Fibroblast of skin of right biceps (primary cell): ENCODE measurements around the gene STX18.
"Not testable (repeated sequence)": the region's sequence is repeated elsewhere in the genome, so short reads cannot be mapped to it uniquely, and the experiment has no call there.

ENCODE experiments used
- DNase-seq: peaks from one replicate; pipeline ENCODE4 v3.0.0-alpha.2; 2013

STX18 gene

DNA sequence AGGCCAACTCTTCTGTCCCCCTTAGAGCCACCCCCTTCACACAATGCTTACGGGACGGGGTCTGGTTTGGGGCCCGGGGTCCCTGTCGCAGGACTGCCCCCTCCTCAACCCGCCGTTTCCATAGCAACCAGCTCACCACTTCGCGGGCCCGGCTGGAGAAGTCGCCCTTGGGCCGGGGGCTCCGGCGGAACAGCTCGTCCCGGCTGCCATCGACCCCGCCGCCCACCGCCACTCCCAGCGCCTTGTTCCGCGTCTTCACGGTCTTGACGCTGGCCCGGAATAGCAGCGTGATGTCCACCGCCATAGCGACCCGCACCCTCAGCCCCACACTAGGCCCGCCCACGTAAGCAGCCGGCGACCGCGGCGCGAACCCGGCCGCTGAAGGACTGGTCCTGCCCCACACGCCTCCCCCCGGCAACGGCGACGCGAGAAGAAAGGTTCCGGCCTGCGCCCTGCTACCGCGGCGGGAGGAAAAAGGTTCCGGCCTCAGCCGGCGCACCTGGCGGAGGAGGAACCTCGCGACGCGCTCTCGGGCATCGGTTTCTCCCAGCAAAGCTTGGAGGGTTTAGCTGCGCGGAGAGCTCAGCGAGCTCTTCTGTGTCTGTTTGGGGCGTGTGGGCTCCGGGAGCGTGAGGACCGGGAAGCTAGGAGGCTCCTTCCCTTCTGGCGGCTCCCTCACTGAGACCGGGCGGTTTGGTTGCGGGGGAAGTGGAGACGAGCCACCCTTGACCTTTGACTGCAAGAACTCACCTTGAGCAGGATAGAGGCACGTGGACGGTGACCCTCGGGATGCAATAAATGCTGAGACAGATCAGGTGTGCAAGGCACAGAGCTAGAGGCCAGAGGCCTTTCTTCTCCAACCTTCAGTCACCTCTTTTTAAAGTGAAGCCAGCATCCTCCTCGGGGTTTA is at the start of gene STX18:
TSS of gene STX18 (minus strand) at position 388 of the 910 bp plus-strand sequence. CDS start at position 304, 84 bp downstream.
- peak; percentile 87 for DNase-seq

GRCh38 chr4:4591071-4591470 is 49.2 kb upstream of the STX18 start:
- DNase-seq, result no peak

DNA sequence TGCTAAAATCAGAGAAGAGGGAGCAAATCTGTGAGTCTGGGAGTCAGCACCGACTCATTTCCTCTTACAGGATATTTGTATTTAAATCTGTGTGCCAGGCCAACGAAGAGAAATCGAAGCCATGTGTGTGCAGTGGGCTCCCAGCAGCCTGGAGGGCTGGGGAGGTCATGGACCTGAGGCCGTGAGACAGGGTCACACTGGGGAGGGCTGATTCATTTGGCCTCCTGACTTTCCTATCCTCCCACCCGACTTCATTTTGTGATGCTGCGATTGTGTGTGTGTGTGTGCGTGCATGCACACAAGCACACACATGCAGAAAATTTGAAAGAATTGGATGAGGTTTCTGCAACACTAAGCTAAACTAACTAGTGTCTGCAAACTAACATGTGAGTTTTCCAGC is 48.7 kb upstream of the STX18 start:
- peak; percentile 66 for DNase-seq

DNA sequence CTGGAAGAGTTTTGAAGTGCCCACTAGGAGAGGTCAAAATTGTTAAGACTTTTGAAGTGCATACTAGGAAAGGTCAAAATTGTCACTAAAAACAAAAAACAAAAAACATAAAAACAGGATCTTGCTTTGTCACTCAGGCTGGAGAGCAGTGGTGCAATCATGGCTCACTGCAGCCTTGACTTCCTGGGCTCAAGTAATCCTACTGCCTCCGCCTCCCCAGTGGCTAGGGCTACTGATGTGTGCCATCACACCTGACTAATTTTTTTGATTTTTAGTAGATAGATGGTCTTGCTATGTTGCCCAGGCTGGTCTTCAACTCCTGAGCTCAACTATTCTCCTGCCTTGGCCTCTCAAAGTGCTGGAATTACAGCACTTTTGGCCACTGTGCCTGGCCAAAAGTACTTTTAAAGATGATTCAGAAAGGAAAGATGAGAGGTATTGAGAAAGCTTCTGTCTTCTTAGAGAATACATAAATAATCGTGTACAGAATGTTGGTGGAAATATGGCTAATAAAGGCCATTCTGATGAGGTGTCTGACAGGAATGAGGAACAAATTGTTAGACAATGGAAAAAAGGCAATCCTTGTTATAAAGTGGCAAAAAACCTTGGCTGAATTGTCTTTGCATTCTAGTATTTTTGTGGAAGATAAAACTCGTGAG is 43.3 kb upstream of the STX18 start:
- peak; percentile 86 for DNase-seq

DNA sequence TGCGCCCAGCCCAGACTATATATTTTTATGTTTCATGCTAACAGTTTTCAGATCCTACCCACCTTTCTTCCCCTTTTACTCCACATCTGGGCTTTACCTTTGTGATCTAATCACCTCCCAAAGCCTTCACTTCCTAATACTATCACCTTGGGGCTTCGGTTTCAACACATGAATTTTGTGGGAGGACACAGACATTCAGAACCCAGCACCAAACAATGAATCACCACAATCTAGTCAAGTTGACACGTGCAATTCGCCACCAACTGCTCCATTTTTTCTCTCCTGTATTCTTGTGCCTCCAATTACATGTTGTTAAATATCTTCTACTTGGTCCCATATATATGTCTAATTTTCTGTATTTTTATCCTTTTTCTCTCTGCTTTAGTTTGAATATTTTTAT is 41.8 kb upstream of the STX18 start:
- no peak for DNase-seq

DNA sequence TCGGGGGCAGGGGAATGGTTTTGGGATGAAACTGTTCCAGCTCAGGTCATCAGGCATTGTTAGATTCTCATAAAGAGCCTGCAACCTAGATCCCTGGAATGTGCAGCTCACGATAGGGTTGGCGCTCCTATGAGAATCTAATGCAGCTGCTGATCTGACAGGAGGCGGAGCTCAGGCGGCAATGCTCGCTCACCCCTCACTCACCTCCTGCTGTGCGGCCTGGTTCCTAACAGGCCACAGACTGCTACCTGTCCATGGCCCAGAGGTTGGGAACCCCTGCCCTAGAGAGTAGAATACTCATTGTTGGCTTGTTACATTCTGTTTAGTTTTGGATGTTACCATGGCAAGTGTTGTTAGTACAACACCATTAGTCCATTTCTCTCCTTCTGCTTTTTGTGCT is 40.8 kb upstream of the STX18 start:
- DNase-seq, result no peak

- no peak for DNase-seq
Observed at GRCh38 chr4:4580494-4580893, 38.6 kb upstream of the STX18 start.

DNA sequence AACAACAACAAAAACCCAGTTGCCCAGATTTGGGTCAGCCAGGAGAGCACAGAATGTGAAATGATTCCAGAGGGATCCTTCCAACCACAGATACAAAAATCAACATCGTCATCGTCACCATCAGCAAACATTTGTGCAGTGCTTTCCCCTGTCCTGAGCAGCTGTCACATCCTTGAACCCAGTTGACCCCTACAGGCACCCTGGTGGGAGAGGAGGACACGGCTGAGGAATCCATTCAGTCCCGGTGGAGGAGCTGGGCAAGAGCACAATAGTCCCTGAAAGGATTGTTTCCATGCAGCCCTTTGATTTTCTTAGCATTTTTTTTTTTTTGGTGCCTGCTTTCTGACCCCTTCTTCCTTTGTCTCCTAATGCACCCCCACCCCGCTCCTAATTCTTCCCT is 37.1 kb upstream of the STX18 start:
- no peak for DNase-seq

GRCh38 chr4:4577359-4577875 is 35.6 kb upstream of the STX18 start:
- DNase-seq, result no peak

DNA sequence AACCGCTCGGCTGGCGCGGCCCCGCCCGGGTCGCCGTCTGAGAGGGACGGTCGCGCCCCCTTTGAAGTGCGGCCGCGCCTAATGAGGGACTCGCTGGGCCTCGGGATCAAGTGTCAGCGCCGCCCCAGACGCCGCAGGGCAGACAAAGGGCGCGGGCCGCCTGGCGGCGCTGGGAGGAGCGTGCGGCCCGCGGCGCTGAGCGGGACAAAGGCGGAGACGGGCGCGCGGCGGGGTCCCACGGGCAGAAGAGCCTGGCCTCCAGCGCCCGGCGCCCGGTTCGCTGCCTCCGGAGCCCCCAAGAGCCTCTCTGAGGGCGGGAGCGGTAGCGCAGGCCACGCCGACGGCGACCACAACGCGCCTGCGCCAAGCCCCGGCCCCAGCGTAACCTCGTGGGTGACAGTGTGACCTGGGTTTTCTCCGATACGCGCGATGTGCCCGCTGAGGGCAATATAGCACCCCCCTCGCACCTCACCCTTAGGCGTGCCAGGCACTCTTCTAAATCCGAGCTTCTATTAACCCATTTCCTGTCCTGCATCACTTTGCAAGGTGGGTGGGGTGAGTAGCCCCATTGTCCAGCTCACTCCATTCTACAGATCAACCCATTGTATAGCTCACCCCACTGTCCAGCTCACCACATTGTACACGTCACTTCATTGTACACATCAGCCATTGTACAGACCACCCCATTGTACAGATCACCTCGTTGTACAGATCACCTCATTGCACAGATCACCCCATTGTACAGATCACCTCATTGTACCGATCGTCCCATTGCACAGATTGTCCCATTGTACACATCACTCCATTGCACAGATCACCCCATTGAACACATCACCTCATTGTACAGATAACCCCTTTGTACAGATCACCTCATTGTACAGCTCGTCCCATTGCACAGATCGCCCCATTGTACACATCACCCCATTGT is 33.7 kb upstream of the STX18 start:
- peak; percentile 64 for DNase-seq

DNA sequence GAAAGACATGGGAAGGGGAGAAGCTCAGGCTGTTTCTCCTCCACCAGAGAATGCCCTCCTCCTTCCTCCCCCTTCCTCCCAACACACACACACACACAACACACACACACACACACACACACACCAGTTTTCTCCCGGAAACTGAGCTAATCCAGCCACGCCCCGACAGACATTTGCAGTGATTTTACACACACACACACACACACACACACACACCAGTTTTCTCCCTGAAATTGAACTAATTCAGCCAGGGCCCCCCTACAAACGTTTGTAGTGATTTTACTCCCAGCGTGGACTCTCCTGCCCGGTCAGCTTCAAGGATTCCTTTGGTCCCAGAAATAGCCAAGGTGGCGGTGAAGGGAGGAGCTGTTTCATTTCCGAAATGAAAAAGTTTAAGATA is 32.9 kb upstream of the STX18 start:
- peak; percentile 86 for DNase-seq

DNA sequence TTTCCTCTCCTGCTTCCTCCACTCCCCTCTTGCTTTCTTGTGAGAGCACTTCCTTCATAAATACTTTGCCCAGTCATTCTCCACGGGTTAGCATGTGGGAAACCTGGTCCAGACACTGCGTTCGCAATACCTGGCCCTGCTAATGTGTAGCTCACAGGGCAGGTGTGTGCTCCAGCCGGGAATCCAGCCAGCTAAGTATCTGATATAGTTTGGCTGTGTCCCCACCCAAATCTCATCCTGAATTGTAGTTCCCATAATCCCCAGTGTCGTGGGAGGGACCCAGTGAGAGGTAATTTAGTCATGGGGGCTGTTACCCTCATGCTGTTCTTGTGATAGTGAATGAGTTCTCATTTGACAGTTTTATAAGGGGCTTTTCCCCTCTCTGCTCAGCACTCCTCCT is 32.2 kb upstream of the STX18 start:
- no peak for DNase-seq

DNA sequence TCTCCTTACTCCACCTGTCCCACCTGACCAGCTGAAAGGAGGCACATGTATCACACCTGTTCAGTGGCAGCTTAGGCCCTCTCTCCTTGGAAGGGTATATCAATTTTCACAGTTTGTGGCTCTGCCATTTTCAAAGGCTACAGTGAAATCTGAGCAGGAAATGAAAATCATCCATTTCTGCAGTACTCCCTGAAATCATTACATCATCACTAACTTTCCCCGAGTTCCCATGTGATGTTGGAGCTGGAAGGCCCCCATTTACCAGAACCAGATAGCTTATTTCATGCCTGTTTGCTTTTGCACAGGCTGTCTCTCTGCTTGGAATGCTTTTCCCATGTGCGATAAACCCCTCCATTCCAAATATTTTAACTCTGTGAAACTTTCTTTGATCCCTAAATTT is 31.0 kb upstream of the STX18 start:
- DNase-seq, result peak; percentile 13

GRCh38 chr4:4569861-4570260 is 28.0 kb upstream of the STX18 start:
- not testable (repeated sequence) for DNase-seq

- DNase-seq, result peak; percentile 42
Observed at GRCh38 chr4:4568806-4569427, 27.1 kb upstream of the STX18 start.

DNA sequence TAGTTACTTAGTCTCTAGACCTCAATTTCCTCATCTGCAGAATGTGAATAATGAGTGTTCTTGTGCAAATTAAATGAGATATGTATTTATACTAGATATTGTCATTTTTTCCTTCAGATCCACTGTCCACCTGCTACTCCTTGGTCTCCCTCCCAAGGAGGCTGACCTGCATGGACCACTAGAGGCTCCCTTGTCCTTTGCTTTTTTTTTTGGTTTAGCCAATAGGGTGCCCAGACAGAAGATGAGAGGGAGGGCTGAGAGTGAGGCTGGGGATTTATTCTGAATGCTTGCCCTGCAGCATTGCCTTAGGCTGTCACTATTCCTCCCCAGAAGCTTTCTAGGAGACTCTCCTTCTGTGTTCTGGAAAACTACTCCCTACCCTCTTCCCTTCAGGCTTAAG is 24.5 kb upstream of the STX18 start:
- not testable (repeated sequence) for DNase-seq

DNA sequence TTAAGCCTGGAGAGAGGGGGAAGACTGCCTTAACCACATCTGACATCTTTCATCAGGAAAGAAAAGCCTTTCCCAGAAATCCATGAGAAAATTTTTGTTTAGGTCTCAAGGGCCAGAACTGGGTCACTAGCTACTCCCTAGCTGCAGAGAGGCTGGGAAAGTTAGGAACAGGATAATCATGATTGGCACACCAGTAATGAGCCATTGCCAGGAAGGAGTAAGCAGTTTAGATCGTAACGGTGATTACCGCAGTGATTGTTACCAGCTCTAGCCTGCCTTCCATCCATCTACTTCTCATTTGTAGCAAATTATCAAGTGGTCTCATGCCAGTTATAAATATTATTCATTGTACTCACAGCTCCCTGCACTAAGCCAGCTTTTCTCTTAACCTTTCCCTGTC is 22.7 kb upstream of the STX18 start:
- DNase-seq, result no peak

DNA sequence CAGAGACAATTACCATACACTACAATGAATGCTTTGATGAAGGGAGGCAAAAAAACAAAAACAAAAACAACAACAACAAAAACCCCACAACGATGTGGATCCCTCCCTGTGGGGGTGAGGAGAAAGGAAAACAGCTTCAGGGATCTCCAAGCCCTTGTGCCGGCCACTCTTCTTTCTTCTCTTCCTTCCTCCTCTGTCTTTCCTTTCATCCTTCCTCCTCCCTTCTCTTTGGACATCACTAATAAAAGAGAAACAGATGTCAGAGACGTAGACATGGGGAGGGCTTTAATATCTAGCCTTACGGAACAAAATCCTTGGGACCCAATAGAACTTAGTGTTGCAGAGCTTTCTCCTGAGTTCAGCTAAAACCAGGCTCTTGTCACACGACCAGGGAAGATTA is 18.8 kb upstream of the STX18 start:
- no peak for DNase-seq

DNA sequence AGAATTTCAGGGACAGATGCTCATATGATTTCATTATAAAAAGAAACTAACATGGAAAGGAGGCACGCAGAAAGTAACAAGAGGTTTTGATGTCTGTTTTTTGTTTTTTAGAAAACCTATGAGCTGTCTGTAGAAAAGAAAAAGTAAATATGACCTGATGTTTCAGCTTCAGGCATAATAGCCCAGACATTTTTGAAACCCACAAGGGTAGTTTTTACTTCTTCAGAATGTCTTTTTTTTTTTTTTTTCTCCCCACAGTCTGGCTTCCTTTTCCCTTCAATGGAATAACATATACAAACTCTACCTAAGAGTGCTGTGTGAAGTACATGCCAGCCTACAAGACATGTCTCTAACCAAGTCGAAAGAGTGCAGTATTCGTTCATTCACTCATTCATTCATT is 18.3 kb upstream of the STX18 start:
- no peak for DNase-seq

DNA sequence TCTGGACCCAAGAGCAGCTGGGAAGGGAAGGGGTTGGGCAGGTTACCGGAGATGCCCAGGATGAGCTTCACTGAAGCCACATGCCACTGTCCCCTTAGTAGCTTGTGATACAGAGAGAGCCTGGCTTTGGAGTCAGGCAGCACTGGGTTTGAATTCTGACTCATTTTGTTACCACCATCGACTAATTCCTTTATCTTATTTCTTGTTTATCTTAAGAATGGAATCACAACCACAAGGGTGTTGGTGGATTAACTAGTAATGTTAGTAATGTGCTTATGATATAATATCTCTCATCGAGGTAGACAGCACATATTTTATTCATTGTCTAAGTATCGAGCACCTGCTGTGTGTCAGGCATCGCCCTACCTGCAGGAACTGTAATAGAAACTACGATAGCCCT is 17.7 kb upstream of the STX18 start:
- DNase-seq, result peak; percentile 46

- no peak for DNase-seq
Observed at GRCh38 chr4:4558881-4559280, 17.0 kb upstream of the STX18 start.

GRCh38 chr4:4555916-4556315 is 14.1 kb upstream of the STX18 start:
- DNase-seq, result peak; percentile 95
